ENCODE measurements around the gene LRP5.

The LRP5 gene

DNA sequence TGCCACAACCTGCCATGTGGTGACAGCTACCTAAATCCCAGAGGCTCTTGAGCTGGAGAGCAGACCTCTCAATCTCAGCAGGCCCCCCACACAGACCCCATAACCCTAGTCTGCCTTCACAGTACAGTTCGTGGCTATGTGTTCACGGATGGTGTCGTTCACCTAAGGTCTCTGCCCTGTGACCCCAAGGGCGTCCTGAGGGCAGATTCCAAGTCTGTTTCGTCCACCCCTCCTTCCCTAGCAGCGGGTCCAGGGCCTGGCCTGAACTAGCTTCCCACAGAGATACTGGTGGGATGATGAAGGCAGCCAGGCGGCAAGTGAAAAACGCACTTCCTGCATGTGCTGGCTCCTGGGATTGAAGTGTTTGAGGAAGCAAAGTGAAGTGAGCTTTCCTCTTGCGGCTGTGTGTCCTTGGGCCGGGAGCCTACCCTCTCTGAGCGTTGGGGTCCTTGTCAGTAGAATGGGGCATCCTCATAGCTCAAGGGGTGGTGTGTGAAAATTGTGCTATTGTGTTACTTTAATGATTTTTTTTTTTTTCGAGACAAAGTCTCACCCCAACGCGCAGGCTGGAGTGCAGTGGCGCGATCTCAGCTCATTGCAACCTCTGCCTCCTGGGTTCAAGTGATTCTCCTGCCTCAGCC lies 70.1 kb downstream of the LRP5 start:
- TF ChIP-seq, protein P1, sequence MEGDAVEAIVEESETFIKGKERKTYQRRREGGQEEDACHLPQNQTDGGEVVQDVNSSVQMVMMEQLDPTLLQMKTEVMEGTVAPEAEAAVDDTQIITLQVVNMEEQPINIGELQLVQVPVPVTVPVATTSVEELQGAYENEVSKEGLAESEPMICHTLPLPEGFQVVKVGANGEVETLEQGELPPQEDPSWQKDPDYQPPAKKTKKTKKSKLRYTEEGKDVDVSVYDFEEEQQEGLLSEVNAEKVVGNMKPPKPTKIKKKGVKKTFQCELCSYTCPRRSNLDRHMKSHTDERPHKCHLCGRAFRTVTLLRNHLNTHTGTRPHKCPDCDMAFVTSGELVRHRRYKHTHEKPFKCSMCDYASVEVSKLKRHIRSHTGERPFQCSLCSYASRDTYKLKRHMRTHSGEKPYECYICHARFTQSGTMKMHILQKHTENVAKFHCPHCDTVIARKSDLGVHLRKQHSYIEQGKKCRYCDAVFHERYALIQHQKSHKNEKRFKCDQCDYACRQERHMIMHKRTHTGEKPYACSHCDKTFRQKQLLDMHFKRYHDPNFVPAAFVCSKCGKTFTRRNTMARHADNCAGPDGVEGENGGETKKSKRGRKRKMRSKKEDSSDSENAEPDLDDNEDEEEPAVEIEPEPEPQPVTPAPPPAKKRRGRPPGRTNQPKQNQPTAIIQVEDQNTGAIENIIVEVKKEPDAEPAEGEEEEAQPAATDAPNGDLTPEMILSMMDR (IDR thresholded peaks at IDR 0.05; ENCODE audit: insufficient read depth, low read depth, low read length, missing control alignments) = no peak
- DNase-seq (ENCODE audit: low read depth) = no peak

DNA sequence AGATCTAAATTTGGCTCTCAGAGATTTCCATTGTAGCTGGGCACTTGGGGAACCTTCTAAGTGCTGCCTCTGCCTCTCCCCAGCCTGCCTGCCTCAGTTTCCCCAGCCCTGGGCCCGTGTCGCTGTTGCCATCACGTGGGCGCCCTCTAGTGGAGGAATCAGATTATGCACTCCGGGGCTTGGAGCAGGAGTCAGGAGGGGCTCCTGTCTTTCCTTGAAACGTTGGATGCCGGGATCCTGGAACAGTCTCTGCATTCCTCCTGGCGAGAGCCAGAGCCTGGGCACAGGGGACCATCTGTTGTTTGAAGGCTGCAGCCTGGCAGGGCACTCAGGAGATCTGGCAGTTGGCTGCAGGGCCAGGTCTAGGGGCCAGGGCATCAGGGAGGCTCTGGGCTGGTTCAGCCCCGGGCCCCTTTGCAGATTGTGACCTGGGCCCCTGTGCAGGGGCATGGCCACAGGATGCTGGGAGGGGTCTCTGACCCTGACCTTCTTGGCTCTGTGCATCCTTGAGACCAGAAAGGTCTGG lies 71.6 kb downstream of the LRP5 start:
- H3K4me3 ChIP-seq (ENCODE audit: low read depth, low read length) = no peak overlapping the region
- TF ChIP-seq, protein P1 (IDR thresholded peaks at IDR 0.05; ENCODE audit: insufficient read depth, low read depth, low read length, missing control alignments) = peak; percentile 94
- DNase-seq (ENCODE audit: low read depth) = peak; percentile 62

More for the DNA sequence above, 70.1 kb downstream of the LRP5 start:
- no peak overlapping the region for H3K4me3 ChIP-seq (ENCODE audit: low read depth, low read length)

DNA sequence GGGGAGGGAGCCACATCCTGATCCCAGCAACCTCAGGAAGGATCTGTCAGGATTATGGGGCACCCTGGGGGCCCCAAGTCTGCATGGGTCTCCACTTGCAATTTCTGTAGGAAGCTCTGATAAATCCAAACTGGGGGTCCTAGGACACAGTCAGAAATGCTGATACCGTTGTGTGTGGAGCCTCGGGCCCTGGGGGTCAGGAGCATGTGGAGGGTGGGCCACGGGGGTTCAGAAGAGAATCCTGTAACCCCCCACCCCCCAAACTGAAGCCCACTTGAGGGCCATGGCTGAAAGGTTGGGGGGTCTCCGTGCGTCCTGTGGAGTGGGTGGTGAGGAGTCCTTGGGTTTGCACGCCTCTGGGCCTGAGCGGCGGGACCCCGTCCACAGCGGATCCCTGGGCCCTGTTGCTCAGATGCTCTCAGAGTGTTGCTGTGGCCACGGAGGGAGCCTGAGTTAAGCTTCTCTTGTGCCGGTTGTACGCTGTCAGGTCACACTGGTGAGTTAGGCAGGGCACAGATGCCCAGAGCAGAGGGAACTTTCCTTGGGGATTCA lies 72.2 kb downstream of the LRP5 start:
- no peak overlapping the region for H3K4me3 ChIP-seq (ENCODE audit: low read depth, low read length)
- TF ChIP-seq, protein P1 (IDR thresholded peaks at IDR 0.05; ENCODE audit: insufficient read depth, low read depth, low read length, missing control alignments) = no peak

DNA sequence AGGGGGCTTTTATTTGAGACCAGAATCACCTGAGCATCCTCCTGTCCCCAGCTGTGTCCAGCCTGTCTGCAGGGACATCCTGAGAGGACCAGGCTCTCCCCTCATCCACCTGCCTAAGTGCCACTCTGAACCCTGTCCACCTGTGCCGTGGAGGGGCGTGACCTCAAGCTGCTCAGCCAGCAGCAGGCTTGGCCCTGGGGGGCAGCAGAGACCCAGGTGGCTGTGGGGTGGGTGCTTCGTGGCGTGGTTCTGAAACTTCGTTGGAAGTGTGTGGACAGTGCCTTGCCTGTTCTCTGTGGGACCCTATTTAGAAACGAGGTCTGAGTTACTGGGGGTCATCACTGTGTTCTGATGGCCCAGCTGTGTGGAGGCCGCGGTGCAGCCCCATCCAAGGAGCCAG lies 72.7 kb downstream of the LRP5 start:
- TF ChIP-seq, protein P1 (IDR thresholded peaks at IDR 0.05; ENCODE audit: insufficient read depth, low read depth, low read length, missing control alignments) = no peak
- no peak for DNase-seq (ENCODE audit: low read depth)
- H3K4me3 ChIP-seq (ENCODE audit: low read depth, low read length) = no peak overlapping the region

More for the DNA sequence above, 72.2 kb downstream of the LRP5 start:
- DNase-seq (ENCODE audit: low read depth) = no peak

DNA sequence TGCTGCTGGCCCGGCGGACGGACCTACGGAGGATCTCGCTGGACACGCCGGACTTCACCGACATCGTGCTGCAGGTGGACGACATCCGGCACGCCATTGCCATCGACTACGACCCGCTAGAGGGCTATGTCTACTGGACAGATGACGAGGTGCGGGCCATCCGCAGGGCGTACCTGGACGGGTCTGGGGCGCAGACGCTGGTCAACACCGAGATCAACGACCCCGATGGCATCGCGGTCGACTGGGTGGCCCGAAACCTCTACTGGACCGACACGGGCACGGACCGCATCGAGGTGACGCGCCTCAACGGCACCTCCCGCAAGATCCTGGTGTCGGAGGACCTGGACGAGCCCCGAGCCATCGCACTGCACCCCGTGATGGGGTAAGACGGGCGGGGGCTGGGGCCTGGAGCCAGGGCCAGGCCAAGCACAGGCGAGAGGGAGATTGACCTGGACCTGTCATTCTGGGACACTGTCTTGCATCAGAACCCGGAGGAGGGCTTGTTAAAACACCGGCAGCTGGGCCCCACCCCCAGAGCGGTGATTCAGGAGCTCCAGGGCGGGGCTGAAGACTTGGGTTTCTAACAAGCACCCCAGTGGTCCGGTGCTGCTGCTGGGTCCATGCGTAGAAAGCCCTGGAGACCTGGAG lies 74.1 kb downstream of the LRP5 start:
- no peak for DNase-seq (ENCODE audit: low read depth)
- TF ChIP-seq, protein P1 (IDR thresholded peaks at IDR 0.05; ENCODE audit: insufficient read depth, low read depth, low read length, missing control alignments) = no peak
- no peak overlapping the region for H3K4me3 ChIP-seq (ENCODE audit: low read depth, low read length)

DNA sequence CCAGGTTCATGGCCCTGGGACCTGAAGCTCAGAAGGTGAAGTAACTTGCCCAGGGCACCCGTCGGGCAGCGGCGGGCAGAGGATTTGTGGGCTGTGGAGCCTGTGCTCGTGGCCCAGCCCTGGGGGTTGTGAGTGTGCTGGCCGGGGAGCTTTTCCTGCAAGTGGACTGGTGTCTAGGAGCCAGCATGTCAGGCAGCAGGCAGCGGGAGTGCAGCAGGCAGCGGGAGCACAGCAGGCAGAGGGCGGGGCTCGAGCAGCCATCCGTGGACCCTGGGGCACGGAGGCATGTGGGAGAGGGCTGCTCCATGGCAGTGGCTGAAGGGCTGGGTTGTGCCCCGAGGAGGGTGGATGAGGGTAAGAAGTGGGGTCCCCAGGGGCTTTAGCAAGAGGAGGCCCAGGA lies 75.4 kb downstream of the LRP5 start:
- DNase-seq (ENCODE audit: low read depth) = no peak
- TF ChIP-seq, protein P1 (IDR thresholded peaks at IDR 0.05; ENCODE audit: insufficient read depth, low read depth, low read length, missing control alignments) = no peak
- no peak overlapping the region for H3K4me3 ChIP-seq (ENCODE audit: low read depth, low read length)
